Measurements from ENCODE around the gene ACBD6. TPM values are rescaled to one million over a fixed set of nuclear protein-coding genes. Genes with fewer than 3 reads are reported as not detected.

ACBD6 gene
- total RNA-seq, 4 donors from 2014 or later: 31.3 to 43.1 (median 36.9) TPM

DNA sequence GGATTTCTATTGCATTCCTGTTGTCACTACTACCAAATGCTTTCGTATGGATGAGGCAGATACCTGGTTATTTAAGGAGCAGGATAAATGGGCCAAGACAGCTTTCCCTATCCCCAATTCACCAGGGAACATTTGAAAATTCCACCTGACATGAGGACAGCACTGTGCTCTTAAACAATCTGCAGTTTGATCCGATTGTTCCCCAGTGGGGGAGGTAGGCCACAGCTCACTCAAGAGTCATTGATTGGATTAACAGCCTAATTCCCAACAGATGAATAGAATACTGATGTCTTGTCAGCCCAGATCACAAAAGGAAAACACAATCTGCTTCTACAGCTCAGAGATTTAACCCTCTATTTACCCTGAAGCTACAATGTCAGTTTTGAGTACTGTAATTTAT is 148.4 kb downstream of the ACBD6 start:
- intact Hi-C loops (cut with DNase I; ENCODE audit: low total_unique reads): no loop called here
- no peak overlapping the region for H3K4me3 ChIP-seq (ENCODE audit: low read depth, poor library complexity, severe bottlenecking)
- no peak for DNase-seq (ENCODE audit: low spot score in 2 of 2)
- 82 to 84% methylated on average over 2 of the region's 2 CpGs for WGBS, 2 donors
- TF ChIP-seq POLR2A (IDR thresholded peaks at IDR 0.05) (no peak), CTCF (IDR thresholded peaks at IDR 0.05) (no peak)

DNA sequence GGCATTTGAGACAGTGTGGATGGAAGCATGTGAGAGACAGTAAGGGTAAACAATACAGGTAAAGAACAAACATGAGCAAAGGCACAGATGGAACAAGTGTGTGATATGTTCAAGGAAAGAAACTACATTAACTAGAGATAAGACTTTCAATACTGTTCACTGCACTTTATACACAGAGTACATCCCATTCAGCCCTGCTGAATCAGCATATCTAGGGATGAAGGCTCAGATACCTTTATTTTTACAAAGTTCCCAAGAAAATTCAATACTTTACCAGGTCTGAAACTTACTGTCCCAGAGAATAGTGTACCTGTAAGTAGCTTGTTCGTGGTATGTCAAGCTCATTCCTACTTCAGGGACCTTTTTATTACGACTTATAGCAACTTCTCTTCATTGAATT is 149.8 kb downstream of the ACBD6 start:
- 94% methylated on average over 2 of the region's 2 CpGs for WGBS, 2 donors
- intact Hi-C loops (cut with DNase I; ENCODE audit: low total_unique reads): no loop called here
- DNase-seq (ENCODE audit: low spot score in 2 of 2): no peak
- no peak overlapping the region for H3K4me3 ChIP-seq (ENCODE audit: low read depth, poor library complexity, severe bottlenecking)
- TF ChIP-seq CTCF (IDR thresholded peaks at IDR 0.05): no peak
- no peak for TF ChIP-seq POLR2A (IDR thresholded peaks at IDR 0.05)

DNA sequence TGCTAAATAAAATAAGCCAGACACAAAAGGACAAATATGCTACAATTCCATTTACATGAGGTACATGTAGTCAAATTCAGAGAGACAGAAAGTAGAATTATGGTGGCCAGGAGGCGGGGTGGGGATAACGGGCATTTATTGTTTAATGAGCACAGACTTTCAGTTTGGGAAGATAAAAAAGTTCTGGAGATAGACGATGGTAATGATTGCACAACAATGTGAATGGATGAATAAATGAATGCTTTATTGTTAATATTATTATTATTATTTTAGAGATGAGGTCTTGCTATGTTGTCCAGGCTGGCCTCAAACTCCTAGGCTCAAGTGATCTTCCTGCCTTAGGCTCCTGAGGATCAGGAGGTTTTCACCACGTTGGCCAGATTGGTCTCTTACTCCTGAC is 150.4 kb downstream of the ACBD6 start:
- 85 to 87% methylated on average over 4 of the region's 4 CpGs for WGBS, 2 donors
- DNase-seq (ENCODE audit: low spot score in 2 of 2): no peak
- no peak for TF ChIP-seq CTCF (IDR thresholded peaks at IDR 0.05)
- no peak for TF ChIP-seq POLR2A (IDR thresholded peaks at IDR 0.05)
- intact Hi-C loops (cut with DNase I; ENCODE audit: low total_unique reads): no loop called here
- H3K4me3 ChIP-seq (ENCODE audit: low read depth, poor library complexity, severe bottlenecking): no peak overlapping the region

DNA sequence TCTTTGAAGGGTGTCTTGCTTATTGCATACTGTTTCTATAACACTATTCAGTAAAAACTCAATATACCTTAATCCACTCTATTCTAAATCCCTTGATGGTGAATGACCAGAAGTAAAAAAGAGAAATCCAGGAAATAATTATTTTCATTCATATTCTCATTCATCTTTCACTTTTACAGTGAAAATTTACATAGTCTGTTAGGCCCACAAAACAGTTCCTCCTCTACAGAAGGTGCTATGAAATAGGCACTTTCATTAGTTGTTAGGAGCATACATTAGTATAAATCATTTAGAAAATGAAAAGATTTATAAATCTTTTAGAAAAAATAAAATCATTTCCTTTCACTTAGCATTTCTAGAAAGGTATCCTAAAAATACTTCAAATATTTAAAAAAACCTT is 157.2 kb downstream of the ACBD6 start:
- intact Hi-C loops (cut with DNase I; ENCODE audit: low total_unique reads): no loop called here
- TF ChIP-seq POLR2A (IDR thresholded peaks at IDR 0.05): no peak
- no peak for TF ChIP-seq CTCF (IDR thresholded peaks at IDR 0.05)
- DNase-seq (ENCODE audit: low spot score in 2 of 2): no peak
- no peak overlapping the region for H3K4me3 ChIP-seq (ENCODE audit: low read depth, poor library complexity, severe bottlenecking)

GRCh38 chr1:180343921-180344769 is 158.2 kb downstream of the ACBD6 start:
- intact Hi-C loops (cut with DNase I; ENCODE audit: low total_unique reads): no loop called here
- no peak for TF ChIP-seq CTCF (IDR thresholded peaks at IDR 0.05)
- TF ChIP-seq POLR2A (IDR thresholded peaks at IDR 0.05): no peak
- WGBS, 2 donors: 91 to 95% methylated on average over 1 of the region's 1 CpG
- no peak overlapping the region for H3K4me3 ChIP-seq (ENCODE audit: low read depth, poor library complexity, severe bottlenecking)
- peak in 1 of 2 donors; percentile 19 for DNase-seq (ENCODE audit: low spot score in 2 of 2)

DNA sequence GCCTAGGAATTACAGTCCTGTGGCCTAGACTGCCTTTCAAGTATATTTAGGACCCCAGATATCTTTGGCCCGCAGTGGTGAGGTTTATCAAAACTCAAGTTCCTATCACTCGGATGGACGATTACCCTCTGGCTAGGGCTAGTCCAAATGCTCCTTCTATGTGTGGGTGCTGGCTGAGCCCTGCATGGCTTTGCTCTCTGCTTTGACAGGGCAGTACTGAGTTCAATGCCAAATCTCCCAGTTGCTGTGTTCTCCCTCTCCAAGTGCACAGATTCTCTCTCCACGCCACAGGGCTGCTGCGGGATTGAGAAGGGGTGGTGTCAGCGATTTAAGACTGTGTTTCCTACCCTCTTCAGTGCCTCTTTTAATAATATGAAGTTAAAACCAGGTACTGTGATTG is 175.3 kb downstream of the ACBD6 start:
- H3K4me3 ChIP-seq (ENCODE audit: low read depth, poor library complexity, severe bottlenecking): no peak overlapping the region
- WGBS, 2 donors: 97 to 99% methylated on average over 6 of the region's 6 CpGs
- intact Hi-C loops (cut with DNase I; ENCODE audit: low total_unique reads): no loop called here
- DNase-seq (ENCODE audit: low spot score in 2 of 2): no peak
- no peak for TF ChIP-seq POLR2A (IDR thresholded peaks at IDR 0.05)
- TF ChIP-seq CTCF (IDR thresholded peaks at IDR 0.05): no peak

Measured in lower leg skin (tissue), 4 donors.